Measurements from ENCODE around the gene REM2.

Gene REM2

DNA sequence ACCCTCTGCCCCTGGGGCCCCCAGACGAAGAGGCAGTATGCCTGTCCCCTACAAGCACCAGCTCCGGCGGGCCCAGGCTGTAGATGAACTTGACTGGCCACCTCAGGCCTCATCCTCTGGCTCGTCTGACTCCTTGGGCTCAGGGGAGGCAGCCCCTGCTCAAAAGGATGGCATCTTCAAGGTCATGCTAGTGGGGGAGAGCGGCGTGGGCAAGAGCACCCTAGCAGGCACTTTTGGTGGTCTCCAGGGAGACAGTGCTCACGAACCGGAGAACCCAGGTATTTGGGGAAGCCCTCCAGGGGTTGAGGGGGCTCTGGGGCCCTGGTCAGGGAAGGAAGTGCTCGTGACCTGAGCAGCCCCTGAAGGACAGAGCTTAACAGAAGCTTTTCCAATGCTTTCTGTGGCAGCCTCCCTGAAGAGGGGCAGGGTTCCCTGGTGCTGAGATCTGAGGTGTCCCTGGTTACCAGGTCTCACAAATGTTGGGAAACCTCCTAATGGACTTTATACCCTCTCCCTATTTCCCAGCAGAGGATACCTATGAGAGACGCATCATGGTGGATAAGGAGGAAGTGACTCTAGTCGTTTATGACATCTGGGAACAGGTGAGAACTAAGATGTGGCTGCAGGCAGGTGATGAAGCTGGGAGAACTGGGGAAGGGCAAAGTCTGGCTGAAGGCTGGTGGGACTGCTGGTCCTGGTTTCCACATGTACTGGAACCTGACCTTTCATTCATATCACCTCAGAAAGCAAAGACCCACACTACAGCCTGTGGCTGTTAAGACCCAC lies 1.9 kb downstream of the REM2 start:
- TF ChIP-seq FOXP2 (optimal IDR thresholded peaks at IDR 0.05; ENCODE audit: control extremely low read depth, extremely low read length, insufficient read depth), result no peak
- no peak for TF ChIP-seq EZH2 (IDR thresholded peaks at IDR 0.05)
- no peak overlapping the region for H3K9ac ChIP-seq (ENCODE audit: insufficient read length)
- no peaks in the 10 kb centered on the region for H3K36me3 ChIP-seq (ENCODE audit: insufficient read depth, low read length)
- H3K4me3 ChIP-seq, result no peak overlapping the region
- DNase-seq (ENCODE audit: low read depth, low spot score), result no peak
- no peaks in the 10 kb centered on the region for H3K9me3 ChIP-seq (ENCODE audit: low read depth, low read length)
- no peak overlapping the region for H3K27ac ChIP-seq

DNA sequence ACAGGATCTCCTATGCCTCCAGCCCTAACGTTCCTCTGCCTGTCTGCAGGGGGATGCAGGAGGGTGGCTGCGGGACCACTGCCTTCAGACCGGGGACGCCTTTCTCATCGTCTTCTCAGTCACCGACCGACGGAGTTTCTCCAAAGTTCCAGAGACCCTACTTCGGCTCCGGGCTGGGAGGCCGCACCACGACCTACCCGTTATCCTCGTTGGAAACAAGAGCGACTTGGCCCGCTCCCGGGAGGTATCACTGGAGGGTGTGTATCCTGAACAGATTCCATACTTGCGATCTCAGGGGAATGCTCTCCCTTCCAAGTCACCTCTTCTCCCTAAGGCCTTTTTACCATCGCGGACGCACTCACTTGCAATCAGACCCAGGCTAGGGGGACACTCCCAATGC lies 3.0 kb downstream of the REM2 start:
- no peak for DNase-seq (ENCODE audit: low read depth, low spot score)
- Histone ChIP-seq H3K9me3 (ENCODE audit: low read depth, low read length) (no peaks in the 10 kb centered on the region), H3K36me3 (ENCODE audit: insufficient read depth, low read length) (no peaks in the 10 kb centered on the region), H3K27ac (no peak overlapping the region), H3K4me3 (no peak overlapping the region), H3K9ac (ENCODE audit: insufficient read length) (no peak overlapping the region)
- TF ChIP-seq EZH2 (IDR thresholded peaks at IDR 0.05), result no peak
- no peak for TF ChIP-seq POLR2AphosphoS5 (IDR thresholded peaks at IDR 0.05; ENCODE audit: borderline replicate concordance, low read depth, low read length)
- no peak for TF ChIP-seq FOXP2 (optimal IDR thresholded peaks at IDR 0.05; ENCODE audit: control extremely low read depth, extremely low read length, insufficient read depth)

DNA sequence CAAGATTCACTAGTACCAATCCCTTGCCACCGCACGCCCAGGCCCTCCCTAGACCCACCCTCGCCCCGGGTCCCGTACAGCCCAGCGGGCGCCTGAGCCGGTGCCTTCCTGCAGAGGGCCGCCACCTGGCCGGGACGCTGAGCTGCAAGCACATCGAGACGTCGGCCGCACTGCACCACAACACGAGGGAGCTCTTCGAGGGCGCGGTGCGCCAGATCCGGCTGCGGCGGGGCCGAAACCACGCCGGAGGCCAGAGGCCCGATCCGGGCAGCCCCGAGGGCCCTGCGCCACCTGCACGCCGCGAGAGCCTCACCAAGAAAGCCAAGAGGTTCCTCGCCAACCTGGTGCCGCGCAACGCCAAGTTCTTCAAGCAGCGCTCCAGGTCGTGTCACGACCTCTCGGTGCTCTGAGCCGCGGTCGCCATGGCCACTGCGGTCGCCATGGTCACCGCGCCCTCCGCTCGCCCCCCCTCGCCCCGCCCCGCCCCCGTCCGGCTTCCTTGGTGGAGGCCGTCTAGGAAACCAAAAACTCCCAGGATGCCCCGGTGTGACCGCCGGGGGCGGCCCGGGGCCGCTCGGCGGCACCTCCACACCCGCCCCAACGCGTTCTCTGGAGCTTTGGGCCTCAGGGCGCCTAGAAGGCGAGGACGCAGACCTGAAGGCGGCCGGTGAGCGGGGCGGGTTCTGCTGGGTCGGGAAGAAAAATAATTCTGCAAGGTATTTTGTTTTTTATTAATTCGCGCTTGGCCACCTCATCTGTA lies 3.7 kb downstream of the REM2 start:
- H3K27ac ChIP-seq, result no peak overlapping the region
- TF ChIP-seq POLR2AphosphoS5 (IDR thresholded peaks at IDR 0.05; ENCODE audit: borderline replicate concordance, low read depth, low read length) (no peak), FOXP2 (optimal IDR thresholded peaks at IDR 0.05; ENCODE audit: control extremely low read depth, extremely low read length, insufficient read depth) (no peak)
- H3K9ac ChIP-seq (ENCODE audit: insufficient read length), result no peak overlapping the region
- H3K9me3 ChIP-seq (ENCODE audit: low read depth, low read length), result no peaks in the 10 kb centered on the region
- no peak overlapping the region for H3K4me3 ChIP-seq
- DNase-seq (ENCODE audit: low read depth, low spot score), result no peak
- no peaks in the 10 kb centered on the region for H3K36me3 ChIP-seq (ENCODE audit: insufficient read depth, low read length)

DNA sequence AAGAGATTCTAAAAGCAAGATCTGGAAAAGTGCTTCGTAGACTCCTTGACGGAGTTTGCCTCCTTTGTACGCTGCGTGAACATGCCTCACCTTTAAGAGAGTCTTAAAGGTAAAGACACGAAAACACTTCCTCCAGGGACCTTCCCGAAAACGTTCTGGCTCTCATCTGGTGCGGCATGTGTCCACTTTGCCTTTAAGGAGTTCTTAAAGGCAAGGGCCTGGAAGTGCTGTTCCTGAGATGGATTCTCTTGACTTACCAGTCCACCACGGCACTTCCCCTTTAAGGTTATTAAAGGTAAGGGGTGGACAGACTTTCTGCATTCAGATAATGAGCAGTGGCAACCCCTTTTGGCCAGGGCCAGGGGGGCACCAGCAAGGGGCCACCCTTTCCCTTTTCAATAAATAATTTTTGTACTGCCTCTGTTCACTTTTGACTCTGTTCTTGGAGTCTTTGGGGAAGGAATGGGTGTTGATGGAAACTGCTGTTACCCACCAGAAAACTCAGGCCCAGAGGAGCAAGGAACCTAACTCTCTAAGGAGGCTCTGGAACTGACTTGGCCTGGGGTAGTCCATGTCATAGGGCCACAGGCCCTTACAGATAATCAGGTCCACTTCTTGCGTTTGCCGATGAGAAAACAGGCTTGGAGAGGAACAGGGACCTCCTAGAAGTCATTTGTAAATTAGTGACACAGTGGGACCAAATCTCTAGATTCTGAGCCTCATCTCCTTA lies 4.4 kb downstream of the REM2 start:
- TF ChIP-seq FOXP2 (optimal IDR thresholded peaks at IDR 0.05; ENCODE audit: control extremely low read depth, extremely low read length, insufficient read depth) (no peak), EZH2 (IDR thresholded peaks at IDR 0.05) (no peak), POLR2AphosphoS5 (IDR thresholded peaks at IDR 0.05; ENCODE audit: borderline replicate concordance, low read depth, low read length) (no peak)
- Histone ChIP-seq H3K36me3 (ENCODE audit: insufficient read depth, low read length) (no peaks in the 10 kb centered on the region), H3K4me3 (no peak overlapping the region), H3K27ac (no peak overlapping the region), H3K9ac (ENCODE audit: insufficient read length) (no peak overlapping the region), H3K9me3 (ENCODE audit: low read depth, low read length) (no peaks in the 10 kb centered on the region)
- DNase-seq (ENCODE audit: low read depth, low spot score), result no peak

DNA sequence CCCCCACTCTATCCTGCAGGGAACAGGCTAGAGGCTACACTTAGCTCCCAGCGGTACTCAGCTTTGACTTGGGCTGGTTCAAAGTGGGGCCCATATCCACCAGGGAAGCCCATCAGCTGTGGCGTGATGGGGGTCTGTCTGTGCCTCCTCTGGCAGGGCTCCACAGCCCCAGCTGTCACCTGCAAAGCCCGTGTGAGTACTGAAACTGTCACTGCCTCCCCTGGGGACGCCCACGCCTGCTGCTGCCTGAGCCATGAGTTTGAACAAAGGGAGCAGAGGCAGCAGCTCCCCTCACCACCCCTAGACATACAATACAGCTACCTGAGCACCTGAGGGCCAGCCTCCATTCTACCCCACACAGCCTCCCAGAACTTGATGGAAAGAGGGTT lies 5.0 kb downstream of the REM2 start:
- H3K9me3 ChIP-seq (ENCODE audit: low read depth, low read length), result no peaks in the 10 kb centered on the region
- TF ChIP-seq FOXP2 (optimal IDR thresholded peaks at IDR 0.05; ENCODE audit: control extremely low read depth, extremely low read length, insufficient read depth) (no peak), EZH2 (IDR thresholded peaks at IDR 0.05) (no peak), POLR2AphosphoS5 (IDR thresholded peaks at IDR 0.05; ENCODE audit: borderline replicate concordance, low read depth, low read length) (no peak)
- H3K9ac ChIP-seq (ENCODE audit: insufficient read length), result no peak overlapping the region
- no peak overlapping the region for H3K27ac ChIP-seq
- H3K4me3 ChIP-seq, result no peak overlapping the region
- no peak for DNase-seq (ENCODE audit: low read depth, low spot score)
- H3K36me3 ChIP-seq (ENCODE audit: insufficient read depth, low read length), result no peaks in the 10 kb centered on the region

DNA sequence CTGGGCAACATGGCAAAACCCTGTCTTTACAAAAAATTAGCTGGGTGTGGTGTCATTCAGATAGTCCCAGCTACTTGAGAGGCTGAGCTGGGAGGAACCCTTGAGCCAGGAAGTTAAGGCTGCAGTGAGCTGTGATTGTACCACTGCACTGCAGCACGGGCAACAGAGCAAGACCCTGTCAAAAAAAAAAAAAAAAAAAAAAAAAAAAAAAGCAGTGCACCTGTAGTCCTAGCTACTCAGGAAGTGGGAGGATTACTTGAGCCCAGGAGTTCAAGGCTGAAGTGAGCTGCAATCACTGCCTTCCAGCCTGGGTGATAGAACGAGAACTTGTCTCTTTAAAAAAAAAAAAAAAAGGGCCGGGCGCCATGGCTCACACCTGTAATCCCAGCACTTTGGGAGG lies 5.6 kb downstream of the REM2 start:
- DNase-seq (ENCODE audit: low read depth, low spot score), result no peak
- Histone ChIP-seq H3K9ac (ENCODE audit: insufficient read length) (no peak overlapping the region), H3K36me3 (ENCODE audit: insufficient read depth, low read length) (no peaks in the 10 kb centered on the region), H3K4me3 (no peak overlapping the region), H3K9me3 (ENCODE audit: low read depth, low read length) (no peaks in the 10 kb centered on the region), H3K27ac (no peak overlapping the region)
- TF ChIP-seq POLR2AphosphoS5 (IDR thresholded peaks at IDR 0.05; ENCODE audit: borderline replicate concordance, low read depth, low read length) (no peak), FOXP2 (optimal IDR thresholded peaks at IDR 0.05; ENCODE audit: control extremely low read depth, extremely low read length, insufficient read depth) (no peak), EZH2 (IDR thresholded peaks at IDR 0.05) (no peak)

DNA sequence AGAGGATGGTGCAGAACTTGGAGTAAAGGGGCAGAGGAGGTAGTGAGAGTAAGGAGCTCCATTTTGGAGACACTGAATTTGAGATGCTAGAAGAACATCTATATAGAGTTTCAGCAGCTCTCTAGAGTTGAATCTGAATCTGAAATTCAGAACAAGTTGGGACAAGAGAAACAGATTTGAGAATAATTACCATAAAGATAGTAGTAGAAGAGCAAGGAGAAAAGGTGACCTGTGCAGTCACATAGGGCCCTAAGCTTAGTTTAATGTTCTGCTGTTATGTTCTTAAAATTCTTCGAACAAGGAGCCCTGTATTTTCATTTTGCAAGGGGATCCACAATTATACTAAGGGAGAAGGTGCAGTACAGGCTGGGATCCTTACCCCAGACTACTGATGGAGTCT lies 7.4 kb downstream of the REM2 start:
- no peaks in the 10 kb centered on the region for H3K36me3 ChIP-seq (ENCODE audit: insufficient read depth, low read length)
- DNase-seq (ENCODE audit: low read depth, low spot score), result no peak
- no peak overlapping the region for H3K27ac ChIP-seq
- no peak for TF ChIP-seq POLR2AphosphoS5 (IDR thresholded peaks at IDR 0.05; ENCODE audit: borderline replicate concordance, low read depth, low read length)
- TF ChIP-seq EZH2 (IDR thresholded peaks at IDR 0.05), result no peak
- no peak for TF ChIP-seq FOXP2 (optimal IDR thresholded peaks at IDR 0.05; ENCODE audit: control extremely low read depth, extremely low read length, insufficient read depth)
- no peak overlapping the region for H3K9ac ChIP-seq (ENCODE audit: insufficient read length)
- H3K9me3 ChIP-seq (ENCODE audit: low read depth, low read length), result no peaks in the 10 kb centered on the region
- H3K4me3 ChIP-seq, result no peak overlapping the region

DNA sequence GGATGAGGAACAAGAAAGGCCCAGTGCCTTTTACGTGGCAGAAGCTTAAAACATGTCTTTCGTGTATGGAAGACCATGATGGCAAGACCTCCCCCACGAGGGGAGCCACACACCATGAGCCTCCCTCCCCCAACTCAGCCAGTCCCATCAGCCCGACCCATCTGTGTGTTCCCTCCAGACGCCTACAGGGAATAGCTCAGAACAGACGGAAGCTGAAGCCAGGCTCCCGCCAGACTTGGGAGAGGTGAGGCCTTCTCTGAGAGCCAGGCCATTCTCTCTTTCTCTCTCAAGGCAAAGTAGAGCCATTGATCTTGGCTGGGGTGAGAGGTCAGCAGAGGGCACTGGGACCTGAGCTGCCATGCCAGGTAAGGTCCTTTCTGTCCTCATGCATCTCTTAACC lies 9.5 kb downstream of the REM2 start:
- Histone ChIP-seq H3K9me3 (ENCODE audit: low read depth, low read length) (no peaks in the 10 kb centered on the region), H3K9ac (ENCODE audit: insufficient read length) (no peak overlapping the region)
- TF ChIP-seq POLR2AphosphoS5 (IDR thresholded peaks at IDR 0.05; ENCODE audit: borderline replicate concordance, low read depth, low read length), result no peak
- TF ChIP-seq EZH2 (IDR thresholded peaks at IDR 0.05), result no peak
- TF ChIP-seq FOXP2 (optimal IDR thresholded peaks at IDR 0.05; ENCODE audit: control extremely low read depth, extremely low read length, insufficient read depth), result no peak

More for the DNA sequence above, 9.5 kb downstream of the REM2 start:
- no peak overlapping the region for H3K27ac ChIP-seq
- DNase-seq (ENCODE audit: low read depth, low spot score), result no peak
- H3K36me3 ChIP-seq (ENCODE audit: insufficient read depth, low read length), result no peaks in the 10 kb centered on the region
- H3K4me3 ChIP-seq, result no peak overlapping the region

Measured in SK-N-MC (cell line).